Right ventricle myocardium superior (tissue), 1 donor: Measurements from ENCODE around the gene PODXL. TPM values are rescaled to one million over a fixed set of nuclear protein-coding genes. Genes with fewer than 3 reads are reported as not detected.

ENCODE experiments used
- ATAC-seq: fragments of 200-7000 bp; cut with Tn5 transposase; one replicate; pipeline ENCODE4 v1.9.1; 2020; ENCODE audit warnings: mild to moderate bottlenecking; ENCODE audit not compliant: poor library complexity
- DNase-seq: peaks from one replicate; pipeline ENCODE4 v3.0.0-alpha.2; 2020
- intact Hi-C: fragments of 100-400 bp; cut with DNase I; formaldehyde crosslinking; loops from one replicate; pipeline ENCODE4 v1.11.2; 2022
- total RNA-seq: library from RNA; stranded (reverse); fragmentation: NEBNext Ultra II Directional; extraction: Animal tissue kit (Norgen Biotek cat#: 25700); gene quantifications from one replicate; pipeline ENCODE4 v1.2.1, GENCODE V29; 2021
- donor health status: DM: no; HTN: yes; CAD: no; lungs with severe emphysema.

PODXL gene
- total RNA-seq, 1 donor from 2014 or later, result 57.1 TPM

- intact Hi-C loops, result no loop called here
- DNase-seq (no peak), ATAC-seq (no peak)
Measured at GRCh38 chr7:131570401-131570800, 14.0 kb upstream of the PODXL start.

DNA sequence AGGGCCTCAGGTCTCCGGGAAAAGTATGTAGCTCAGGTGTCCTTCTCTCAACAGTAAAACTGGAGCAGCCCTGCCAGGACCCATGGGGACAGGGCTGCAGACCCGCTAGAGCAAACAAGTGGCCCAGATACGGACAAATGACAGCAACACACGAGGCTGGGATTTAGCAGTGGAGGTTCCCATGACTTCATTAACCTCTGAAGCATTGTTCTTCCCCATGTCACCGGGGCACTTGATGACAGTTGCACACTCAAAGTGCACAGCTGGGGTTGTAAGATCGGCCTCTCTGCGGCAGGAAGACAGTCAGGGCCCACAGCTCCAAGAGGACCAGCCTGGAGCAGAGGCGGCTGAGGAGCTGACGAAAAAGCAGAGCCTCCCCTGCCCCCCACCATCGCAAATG is 12.5 kb upstream of the PODXL start:
- intact Hi-C loops, result no loop called here
- ATAC-seq (no peak), DNase-seq (no peak)

- DNase-seq (no peak), ATAC-seq (no peak)
- intact Hi-C loops, result no loop called here
Measured at GRCh38 chr7:131568510-131568909, 12.1 kb upstream of the PODXL start.

DNA sequence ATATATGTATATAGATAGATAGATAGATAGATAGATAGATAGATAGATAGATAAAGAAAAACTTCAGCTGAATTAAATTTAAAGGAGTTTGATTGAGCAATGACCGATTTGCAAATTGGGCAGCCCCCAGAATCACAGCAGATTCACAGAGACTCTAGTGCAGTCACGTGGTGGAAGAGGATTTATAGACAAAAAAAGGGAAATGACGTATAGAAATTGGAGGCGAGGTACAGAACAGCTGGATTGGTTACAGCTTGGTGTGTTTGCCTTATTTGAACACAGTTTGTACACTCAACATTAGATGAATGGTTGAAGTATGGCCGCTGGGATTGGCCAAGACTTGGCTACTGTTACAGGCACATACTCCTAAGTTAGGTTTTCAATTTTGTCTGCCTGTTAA is 8.2 kb upstream of the PODXL start:
- intact Hi-C loops, result no loop called here
- ATAC-seq (no peak), DNase-seq (no peak)

- DNase-seq, result no peak
- intact Hi-C loops, result no loop called here
- ATAC-seq, result no peak
Measured at GRCh38 chr7:131563918-131564317, 7.5 kb upstream of the PODXL start.

GRCh38 chr7:131562941-131563340 is 6.5 kb upstream of the PODXL start:
- ATAC-seq (no peak), DNase-seq (no peak)
- intact Hi-C loops, result no loop called here

DNA sequence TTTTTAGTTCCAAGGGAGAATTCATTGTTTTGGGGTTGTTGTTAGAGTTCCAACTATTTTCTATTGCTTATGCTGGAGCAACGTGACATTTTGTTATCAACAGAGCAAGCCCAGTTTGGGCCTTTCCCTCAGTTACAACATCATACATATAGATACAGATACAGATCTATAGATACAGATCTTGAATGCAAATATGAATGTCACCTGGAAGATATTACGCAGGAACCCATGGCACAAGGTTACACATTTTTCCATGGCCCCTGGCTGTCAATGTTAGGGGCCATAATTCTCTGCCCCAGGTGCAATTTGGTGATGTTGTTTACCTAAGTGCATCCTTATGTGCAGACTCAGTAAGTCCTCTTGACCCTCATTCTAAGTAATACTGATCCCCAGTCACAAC is 3.6 kb upstream of the PODXL start:
- ATAC-seq (no peak), DNase-seq (no peak)
- intact Hi-C loops, result no loop called here

- ATAC-seq (peak; percentile 10), DNase-seq (peak; percentile 63)
- intact Hi-C loops, result no loop called here
Measured at GRCh38 chr7:131557652-131558385, 1.4 kb upstream of the PODXL start.

DNA sequence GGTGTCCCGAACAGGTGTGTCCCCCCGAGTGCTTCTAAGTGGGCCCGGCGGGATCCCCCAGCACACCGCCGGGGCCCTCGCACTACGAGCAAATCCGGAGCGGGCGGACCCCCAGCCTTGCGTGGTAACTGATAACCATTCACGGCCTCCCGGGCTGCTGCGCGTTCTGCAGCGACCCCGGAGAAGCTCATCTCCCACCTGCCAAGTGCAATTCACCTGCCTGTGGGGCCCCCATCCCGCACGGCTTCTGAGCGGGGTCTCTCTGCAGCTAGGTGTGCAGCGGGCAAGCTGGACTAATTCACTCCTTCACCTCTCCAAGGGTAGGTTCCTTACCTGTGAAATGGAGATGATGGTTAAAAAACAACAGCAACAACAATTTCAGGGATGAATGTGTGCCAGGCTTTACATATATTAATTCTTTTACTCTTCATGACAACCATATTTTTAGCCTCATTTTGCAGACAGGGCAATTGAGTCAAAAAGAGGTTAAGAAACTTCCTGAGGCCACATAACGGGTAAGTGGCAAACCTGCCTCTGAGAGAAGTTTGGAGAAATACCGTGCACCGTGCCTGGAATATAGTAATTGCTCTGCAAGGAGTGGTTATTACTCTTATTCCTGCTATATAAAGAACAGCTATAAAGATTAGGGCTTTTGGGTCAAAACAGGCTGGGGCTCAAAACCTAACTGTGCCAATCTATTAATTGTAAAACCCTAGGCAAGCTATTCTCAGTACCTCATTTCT is 652 bp upstream of the PODXL start:
- intact Hi-C loops, result no loop called here
- ATAC-seq, result no peak
- no peak for DNase-seq

GRCh38 chr7:131555552-131556052 is 826 bp downstream of the PODXL start:
- ATAC-seq (no peak), DNase-seq (peak; percentile 55)
- intact Hi-C loops, result no loop called here

GRCh38 chr7:131554880-131555516 is 1.4 kb downstream of the PODXL start:
- no peak for DNase-seq
- intact Hi-C loops, result loop anchor here (5.0 kb wide), 1 partner anchor 43 kb away; no protein-coding TSS in a partner anchor

GRCh38 chr7:131553931-131554330 is 2.5 kb downstream of the PODXL start:
- ATAC-seq, result no peak
- intact Hi-C loops, result loop anchor here (5.0 kb wide), 1 partner anchor 42 kb away; no protein-coding TSS in a partner anchor

More at GRCh38 chr7:131554880-131555516, 1.4 kb downstream of the PODXL start:
- ATAC-seq, result no peak

DNA sequence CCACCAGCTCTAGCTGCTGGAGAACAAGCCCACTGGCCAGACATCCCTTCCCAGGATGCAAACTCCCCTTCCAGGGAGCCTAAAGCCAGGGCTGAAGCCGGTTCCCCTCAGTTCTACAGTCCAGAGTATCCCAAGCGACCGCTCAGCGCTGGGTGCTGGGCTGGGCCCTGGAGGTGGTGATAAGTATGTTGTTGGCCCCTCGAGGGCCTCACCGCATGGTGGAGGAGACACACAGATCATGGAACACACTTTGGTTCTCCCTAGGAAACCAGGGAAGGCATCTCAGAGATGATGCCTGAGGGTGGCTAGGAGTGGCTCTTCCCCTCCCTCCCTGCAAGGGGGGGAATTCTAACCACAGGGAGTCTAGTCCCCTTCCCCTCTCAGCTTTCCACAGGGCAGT is 4.4 kb downstream of the PODXL start:
- no peak for ATAC-seq
- DNase-seq, result no peak
- intact Hi-C loops, result loop anchor here (5.0 kb wide), 1 partner anchor 40 kb away; no protein-coding TSS in a partner anchor

More at GRCh38 chr7:131553931-131554330, 2.5 kb downstream of the PODXL start:
- DNase-seq, result no peak

GRCh38 chr7:131550846-131551245 is 5.6 kb downstream of the PODXL start:
- DNase-seq, result no peak
- no peak for ATAC-seq
- intact Hi-C loops, result loop anchor here (5.0 kb wide), 1 partner anchor 39 kb away; no protein-coding TSS in a partner anchor

DNA sequence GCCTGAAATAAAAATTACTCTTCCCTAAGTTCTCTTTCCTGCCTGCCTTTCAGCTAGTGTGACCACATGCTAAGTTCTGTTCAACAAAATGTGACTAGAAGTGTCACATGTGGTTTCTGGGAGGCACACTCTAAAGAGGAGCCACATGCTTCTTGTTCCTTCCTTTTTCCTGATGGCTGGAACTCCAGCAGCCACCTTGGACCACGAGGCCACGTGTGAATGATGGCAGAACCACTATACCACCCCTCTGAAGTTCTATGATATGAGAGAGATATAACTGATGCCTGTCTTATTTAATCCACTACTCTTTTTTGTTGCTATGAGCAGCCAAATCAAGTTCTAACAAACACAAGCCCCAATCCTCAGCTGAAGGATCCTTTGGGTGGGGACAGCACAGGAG is 8.1 kb downstream of the PODXL start:
- intact Hi-C loops, result loop anchor here (5.0 kb wide), 1 partner anchor 104 kb away; no protein-coding TSS in a partner anchor
- DNase-seq, result no peak
- ATAC-seq, result no peak

- intact Hi-C loops, result loop anchor here (5.0 kb wide), 1 partner anchor 105 kb away; no protein-coding TSS in a partner anchor
- DNase-seq (no peak), ATAC-seq (no peak)
Measured at GRCh38 chr7:131547589-131547988, 8.8 kb downstream of the PODXL start.

- ATAC-seq (no peak), DNase-seq (no peak)
- intact Hi-C loops, result loop anchor here (5.0 kb wide), 1 partner anchor 106 kb away; no protein-coding TSS in a partner anchor
Measured at GRCh38 chr7:131546583-131547141, 9.8 kb downstream of the PODXL start.

DNA sequence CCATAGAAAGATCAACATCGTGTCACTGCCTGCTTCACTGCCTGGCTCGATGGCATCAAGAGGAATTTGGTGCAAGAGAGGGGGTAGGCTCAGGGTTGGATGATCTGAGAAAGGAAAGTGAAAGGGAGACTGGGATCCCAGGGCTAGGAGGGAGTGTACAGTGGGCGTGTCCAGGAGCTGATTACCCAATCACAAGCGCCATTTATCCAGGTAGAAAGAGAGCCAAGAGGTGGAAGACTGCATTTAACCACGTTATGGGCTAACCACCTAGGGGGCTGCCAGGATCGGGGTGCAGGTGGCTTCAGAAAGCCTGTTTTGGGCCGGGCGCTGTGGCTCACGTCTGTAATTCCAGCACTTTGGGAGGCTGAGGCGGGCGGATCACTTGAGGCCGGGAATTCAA is 10.3 kb downstream of the PODXL start:
- intact Hi-C loops, result loop anchor here (5.0 kb wide), 1 partner anchor 106 kb away; no protein-coding TSS in a partner anchor
- no peak for ATAC-seq
- DNase-seq, result no peak
